Measurements from ENCODE around the gene STIM2.

Gene STIM2

GRCh38 chr4:26938516-26938915, 77.9 kb downstream of the STIM2 start:
- Histone ChIP-seq H3K36me3 (ENCODE audit: insufficient read depth, low read length) (no peaks in the 10 kb centered on the region), H3K4me1 (ENCODE audit: insufficient read depth, low read length) (no peaks in the 10 kb centered on the region), H3K9me3 (ENCODE audit: low read length) (no peaks in the 10 kb centered on the region), H3K4me3 (ENCODE audit: low read length) (no peak overlapping the region), H2AFZ (ENCODE audit: low read depth, low read length) (no peak overlapping the region), H3K27me3 (ENCODE audit: insufficient read depth, low read length) (no peaks in the 10 kb centered on the region)

- no peaks in the 10 kb centered on the region for H3K4me1 ChIP-seq (ENCODE audit: insufficient read depth, low read length)
- H3K27me3 ChIP-seq (ENCODE audit: insufficient read depth, low read length) = no peaks in the 10 kb centered on the region
- H3K4me3 ChIP-seq (ENCODE audit: low read length) = no peak overlapping the region
- H2AFZ ChIP-seq (ENCODE audit: low read depth, low read length) = no peak overlapping the region
- peaks cover 1% of the 10 kb centered on the region for H3K9me3 ChIP-seq (ENCODE audit: low read length)
- no peaks in the 10 kb centered on the region for H3K36me3 ChIP-seq (ENCODE audit: insufficient read depth, low read length)
Measured at GRCh38 chr4:26941951-26942350, 81.3 kb downstream of the STIM2 start.

GRCh38 chr4:26942871-26943270, 82.2 kb downstream of the STIM2 start:
- Histone ChIP-seq H3K36me3 (ENCODE audit: insufficient read depth, low read length) (no peaks in the 10 kb centered on the region), H3K9me3 (ENCODE audit: low read length) (peaks cover 2% of the 10 kb centered on the region), H2AFZ (ENCODE audit: low read depth, low read length) (no peak overlapping the region), H3K4me3 (ENCODE audit: low read length) (no peak overlapping the region), H3K27me3 (ENCODE audit: insufficient read depth, low read length) (no peaks in the 10 kb centered on the region), H3K4me1 (ENCODE audit: insufficient read depth, low read length) (no peaks in the 10 kb centered on the region)

GRCh38 chr4:26943391-26943790, 82.8 kb downstream of the STIM2 start:
- Histone ChIP-seq H3K9me3 (ENCODE audit: low read length) (peaks cover 2% of the 10 kb centered on the region), H3K4me1 (ENCODE audit: insufficient read depth, low read length) (no peaks in the 10 kb centered on the region), H2AFZ (ENCODE audit: low read depth, low read length) (no peak overlapping the region), H3K36me3 (ENCODE audit: insufficient read depth, low read length) (no peaks in the 10 kb centered on the region), H3K4me3 (ENCODE audit: low read length) (no peak overlapping the region), H3K27me3 (ENCODE audit: insufficient read depth, low read length) (no peaks in the 10 kb centered on the region)

GRCh38 chr4:26945794-26946193, 85.2 kb downstream of the STIM2 start:
- peaks cover 2% of the 10 kb centered on the region for H3K9me3 ChIP-seq (ENCODE audit: low read length)
- no peak overlapping the region for H3K4me3 ChIP-seq (ENCODE audit: low read length)
- no peaks in the 10 kb centered on the region for H3K36me3 ChIP-seq (ENCODE audit: insufficient read depth, low read length)

GRCh38 chr4:26947318-26947717, 86.7 kb downstream of the STIM2 start:
- peaks cover 2% of the 10 kb centered on the region for H3K9me3 ChIP-seq (ENCODE audit: low read length)
- no peaks in the 10 kb centered on the region for H3K4me1 ChIP-seq (ENCODE audit: insufficient read depth, low read length)
- H3K4me3 ChIP-seq (ENCODE audit: low read length) = no peak overlapping the region
- no peaks in the 10 kb centered on the region for H3K27me3 ChIP-seq (ENCODE audit: insufficient read depth, low read length)
- H3K36me3 ChIP-seq (ENCODE audit: insufficient read depth, low read length) = no peaks in the 10 kb centered on the region
- H2AFZ ChIP-seq (ENCODE audit: low read depth, low read length) = no peak overlapping the region

More at GRCh38 chr4:26945794-26946193, 85.2 kb downstream of the STIM2 start:
- Histone ChIP-seq H3K27me3 (ENCODE audit: insufficient read depth, low read length) (no peaks in the 10 kb centered on the region), H3K4me1 (ENCODE audit: insufficient read depth, low read length) (no peaks in the 10 kb centered on the region), H2AFZ (ENCODE audit: low read depth, low read length) (no peak overlapping the region)

GRCh38 chr4:26950446-26950845, 89.8 kb downstream of the STIM2 start:
- Histone ChIP-seq H3K4me1 (ENCODE audit: insufficient read depth, low read length) (no peaks in the 10 kb centered on the region), H3K4me3 (ENCODE audit: low read length) (no peak overlapping the region), H2AFZ (ENCODE audit: low read depth, low read length) (no peak overlapping the region), H3K9me3 (ENCODE audit: low read length) (peaks cover 2% of the 10 kb centered on the region), H3K27me3 (ENCODE audit: insufficient read depth, low read length) (no peaks in the 10 kb centered on the region), H3K36me3 (ENCODE audit: insufficient read depth, low read length) (no peaks in the 10 kb centered on the region)

- no peak overlapping the region for H3K4me3 ChIP-seq (ENCODE audit: low read length)
Measured at GRCh38 chr4:26952891-26953290, 92.2 kb downstream of the STIM2 start.

GRCh38 chr4:26953366-26953765, 92.7 kb downstream of the STIM2 start:
- no peaks in the 10 kb centered on the region for H3K27me3 ChIP-seq (ENCODE audit: insufficient read depth, low read length)
- no peaks in the 10 kb centered on the region for H3K9me3 ChIP-seq (ENCODE audit: low read length)
- no peak overlapping the region for H3K4me3 ChIP-seq (ENCODE audit: low read length)
- H3K36me3 ChIP-seq (ENCODE audit: insufficient read depth, low read length) = no peaks in the 10 kb centered on the region
- no peak overlapping the region for H2AFZ ChIP-seq (ENCODE audit: low read depth, low read length)
- no peaks in the 10 kb centered on the region for H3K4me1 ChIP-seq (ENCODE audit: insufficient read depth, low read length)

More at GRCh38 chr4:26952891-26953290, 92.2 kb downstream of the STIM2 start:
- H3K36me3 ChIP-seq (ENCODE audit: insufficient read depth, low read length) = no peaks in the 10 kb centered on the region
- no peak overlapping the region for H2AFZ ChIP-seq (ENCODE audit: low read depth, low read length)
- no peaks in the 10 kb centered on the region for H3K9me3 ChIP-seq (ENCODE audit: low read length)
- H3K27me3 ChIP-seq (ENCODE audit: insufficient read depth, low read length) = no peaks in the 10 kb centered on the region
- no peaks in the 10 kb centered on the region for H3K4me1 ChIP-seq (ENCODE audit: insufficient read depth, low read length)

- no peak overlapping the region for H3K4me3 ChIP-seq (ENCODE audit: low read length)
- H3K36me3 ChIP-seq (ENCODE audit: insufficient read depth, low read length) = no peaks in the 10 kb centered on the region
- no peaks in the 10 kb centered on the region for H3K4me1 ChIP-seq (ENCODE audit: insufficient read depth, low read length)
- H3K27me3 ChIP-seq (ENCODE audit: insufficient read depth, low read length) = no peaks in the 10 kb centered on the region
- H3K9me3 ChIP-seq (ENCODE audit: low read length) = no peaks in the 10 kb centered on the region
- no peak overlapping the region for H2AFZ ChIP-seq (ENCODE audit: low read depth, low read length)
Measured at GRCh38 chr4:26953770-26954423, 93.3 kb downstream of the STIM2 start.

GRCh38 chr4:26955241-26955640, 94.6 kb downstream of the STIM2 start:
- Histone ChIP-seq H3K36me3 (ENCODE audit: insufficient read depth, low read length) (no peaks in the 10 kb centered on the region), H3K27me3 (ENCODE audit: insufficient read depth, low read length) (no peaks in the 10 kb centered on the region)

GRCh38 chr4:26958925-26959653, 98.4 kb downstream of the STIM2 start:
- Histone ChIP-seq H3K4me3 (ENCODE audit: low read length) (no peak overlapping the region), H2AFZ (ENCODE audit: low read depth, low read length) (no peak overlapping the region), H3K27me3 (ENCODE audit: insufficient read depth, low read length) (no peaks in the 10 kb centered on the region), H3K36me3 (ENCODE audit: insufficient read depth, low read length) (no peaks in the 10 kb centered on the region), H3K4me1 (ENCODE audit: insufficient read depth, low read length) (peaks cover 4% of the 10 kb centered on the region), H3K9me3 (ENCODE audit: low read length) (no peaks in the 10 kb centered on the region)

More at GRCh38 chr4:26955241-26955640, 94.6 kb downstream of the STIM2 start:
- H3K9me3 ChIP-seq (ENCODE audit: low read length) = no peaks in the 10 kb centered on the region
- H2AFZ ChIP-seq (ENCODE audit: low read depth, low read length) = no peak overlapping the region
- no peak overlapping the region for H3K4me3 ChIP-seq (ENCODE audit: low read length)
- peaks cover 4% of the 10 kb centered on the region for H3K4me1 ChIP-seq (ENCODE audit: insufficient read depth, low read length)

- Histone ChIP-seq H3K4me3 (ENCODE audit: low read length) (no peak overlapping the region), H3K36me3 (ENCODE audit: insufficient read depth, low read length) (no peaks in the 10 kb centered on the region), H3K27me3 (ENCODE audit: insufficient read depth, low read length) (no peaks in the 10 kb centered on the region), H3K4me1 (ENCODE audit: insufficient read depth, low read length) (peaks cover 8% of the 10 kb centered on the region), H2AFZ (ENCODE audit: low read depth, low read length) (no peak overlapping the region), H3K9me3 (ENCODE audit: low read length) (no peaks in the 10 kb centered on the region)
Measured at GRCh38 chr4:26959654-26960047, 99.0 kb downstream of the STIM2 start.
